K562 (cell line): ENCODE measurements around the gene SCLT1. TPM values are rescaled to one million over a fixed set of nuclear protein-coding genes. Genes with fewer than 3 reads are reported as not detected.

Experiments used
- ATAC-seq: fragments of 200-7000 bp; cut with Tn5 transposase; 3 replicates; pipeline ENCODE4 v1.9.1; 2020; ENCODE audit warnings: moderate library complexity
- BruUV-seq: library from RNA; stranded (reverse); fragments of 400-500 nt; replicated peaks from 2 replicates; lab custom pipeline; 2021; lab: Mats Ljungman, UMichigan
- CTCF ChIA-PET: fragments of 300-600 bp; formaldehyde crosslinking; extraction: SDS; loops from one replicate; lab custom pipeline; 2021; ENCODE audit warnings: low intra/inter-chr PET ratio; lab: Yijun Ruan, JAX
- POLR2A ChIA-PET: fragments of 300-600, 350-650 bp; sonication (Branson Sonifier 250); formaldehyde crosslinking; extraction: SDS; loops from one replicate; lab custom pipeline; 2021; ENCODE audit warnings: antibody characterized with exemption, inconsistent platforms; lab: Yijun Ruan, JAX
- DNase-seq, 4 experiments: peaks; one replicate each; pipeline versions ENCODE4 v3.0.0 to v3.0.0-alpha.2; 2011 to 2018; ENCODE audit warnings: low spot score in 3 of 4, mixed read lengths in 3 of 4; ENCODE audit errors: extremely low read depth in 1 of 4
- FAIRE-seq: peaks from 2 replicates; lab custom pipeline; 2011; peaks lifted over from hg19 to GRCh38; lab: Jason Lieb, UNC
- H2AFZ ChIP-seq: 2 replicates; pipeline ENCODE4 v1.6.0; 2011; ENCODE audit warnings: low read depth, low read length, control low read depth, inconsistent platforms
- H3K27ac ChIP-seq: fragments of 200-600 bp; 3 replicates; pipeline ENCODE4 v1.8.0; 2011; ENCODE audit warnings: low read depth, mild to moderate bottlenecking, control low read depth, inconsistent platforms, low read length, moderate library complexity, mixed read lengths; ENCODE audit errors: extremely low read depth
- H3K27me3 ChIP-seq, 2 experiments: fragments of 300-600 bp in 1 of 2; 2 replicates in 1 of 2; 3 replicates in 1 of 2; pipeline versions ENCODE4 v1.6.0 to v1.8.0; 2011; ENCODE audit warnings: inconsistent platforms in 2 of 2, low read length in 2 of 2, mild to moderate bottlenecking in 1 of 2, mixed read lengths in 1 of 2, moderate library complexity in 1 of 2; ENCODE audit not compliant: control insufficient read depth in 2 of 2, insufficient read depth in 2 of 2
- H3K36me3 ChIP-seq: fragments of 300-600 bp; 3 replicates; pipeline ENCODE4 v1.8.0; 2011; ENCODE audit warnings: mild to moderate bottlenecking, low read length, inconsistent platforms; ENCODE audit not compliant: control insufficient read depth, insufficient read depth
- H3K4me1 ChIP-seq, 2 experiments: fragments of 200-600 bp in 1 of 2; replicated peaks in 1 of 2; 2 replicates in 1 of 2; 3 replicates in 1 of 2; pipeline versions ENCODE4 v1.5.1 to v1.8.0; 2011; ENCODE audit warnings: inconsistent platforms in 2 of 2, low read length in 2 of 2, mild to moderate bottlenecking in 1 of 2, mixed read lengths in 1 of 2, moderate library complexity in 1 of 2; ENCODE audit not compliant: control insufficient read depth in 2 of 2, insufficient read depth in 2 of 2
- H3K4me2 ChIP-seq: 2 replicates; pipeline ENCODE4 v1.6.1; 2011; ENCODE audit warnings: low read length, control low read depth, inconsistent platforms, mixed read lengths; ENCODE audit not compliant: insufficient read depth
- H3K4me3 ChIP-seq: fragments of 200-600 bp; sonication (generic), shearing (Covaris generic); 2 replicates; pipeline ENCODE4 v1.5.1; 2016; ENCODE audit warnings: control low read depth, inconsistent platforms
- H3K79me2 ChIP-seq: fragments of 200-600 bp; 3 replicates; pipeline ENCODE4 v1.8.0; 2011; ENCODE audit warnings: low read length, inconsistent platforms; ENCODE audit not compliant: control insufficient read depth, insufficient read depth
- H3K9ac ChIP-seq, 2 experiments: 2 replicates each; pipeline versions ENCODE4 v1.6.0 to v1.6.1; 2011; ENCODE audit warnings: low read depth in 2 of 2, low read length in 2 of 2, control low read depth in 1 of 2, inconsistent platforms in 1 of 2, mild to moderate bottlenecking in 1 of 2, mixed read lengths in 1 of 2; ENCODE audit not compliant: insufficient read depth in 1 of 2
- H3K9me1 ChIP-seq: one replicate; pipeline ENCODE4 v1.6.0; 2011; ENCODE audit warnings: inconsistent platforms, mild to moderate bottlenecking, low read length, moderate library complexity; ENCODE audit not compliant: control insufficient read depth, insufficient read depth
- H3K9me3 ChIP-seq: replicated peaks from 2 replicates; pipeline ENCODE4 v1.5.1; 2011; ENCODE audit warnings: low read depth, low read length, inconsistent platforms; ENCODE audit not compliant: control insufficient read depth, insufficient read depth
- H4K20me1 ChIP-seq: replicated peaks from 2 replicates; pipeline ENCODE4 v1.6.1; 2011; ENCODE audit warnings: low read length, inconsistent platforms, mixed read lengths; ENCODE audit not compliant: control insufficient read depth, insufficient read depth
- CEBPB ChIP-seq: fragments of 450-650 bp; IDR thresholded peaks from 2 replicates; pipeline ENCODE4 v1.6.1; 2016; ENCODE audit warnings: missing genetic modification characterization, missing compliant biosample characterization
- CHD1 ChIP-seq: fragments of 200-600 bp; sonication (generic); IDR thresholded peaks from one replicate; pipeline ENCODE4 v1.6.1; 2012; ENCODE audit warnings: mild to moderate bottlenecking, moderate library complexity, low read length, inconsistent platforms
- CREM ChIP-seq: IDR thresholded peaks from 2 replicates; pipeline ENCODE4 v1.6.1; 2014; ENCODE audit warnings: antibody characterized with exemption, low read depth
- DACH1 ChIP-seq: fragments of 450-650 bp; IDR thresholded peaks from 2 replicates; pipeline ENCODE4 v1.6.1; 2018; ENCODE audit not compliant: partially characterized antibody
- ETS2 ChIP-seq: IDR thresholded peaks from 2 replicates; pipeline ENCODE4 v1.6.1; 2016; ENCODE audit warnings: borderline replicate concordance, missing genetic modification characterization, mild to moderate bottlenecking, moderate library complexity, missing compliant biosample characterization; ENCODE audit not compliant: poor library complexity, severe bottlenecking
- ETV5 ChIP-seq: sonication (generic); formaldehyde crosslinking; IDR thresholded peaks from 2 replicates; pipeline ENCODE4 v1.4.0; 2020; ENCODE audit warnings: low read depth, mild to moderate bottlenecking, missing genetic modification reagents
- HMGN3 ChIP-seq: IDR thresholded peaks from 2 replicates; pipeline ENCODE4 v1.6.1; 2011; ENCODE audit warnings: borderline replicate concordance, low read depth, mild to moderate bottlenecking, mixed read lengths, low read length; ENCODE audit not compliant: insufficient read length; ENCODE audit errors: extremely low read depth
- KDM5B ChIP-seq: fragments of 200-600 bp; sonication (generic); IDR thresholded peaks from 2 replicates; pipeline ENCODE4 v1.6.1; 2012; ENCODE audit warnings: low read depth, mild to moderate bottlenecking, moderate library complexity, low read length, control low read depth, inconsistent platforms; ENCODE audit not compliant: insufficient replicate concordance
- KHSRP ChIP-seq: fragments of 450-650 bp; IDR thresholded peaks from 2 replicates; pipeline ENCODE4 v1.6.1; 2017
- LARP7 ChIP-seq: fragments of 450-650 bp; IDR thresholded peaks from 2 replicates; pipeline ENCODE4 v1.6.1; 2016
- MXI1 ChIP-seq: IDR thresholded peaks from 2 replicates; pipeline ENCODE4 v1.6.1; 2011; ENCODE audit warnings: low read depth, mild to moderate bottlenecking, improper control_type of control experiment, low read length
- NONO ChIP-seq, 2 experiments: fragments of 200-400 bp in 1 of 2; fragments of 450-650 bp in 1 of 2; formaldehyde crosslinking in 1 of 2; IDR thresholded peaks; 2 replicates each; pipeline ENCODE4 v1.6.1; 2017; ENCODE audit warnings: low read depth in 2 of 2, mild to moderate bottlenecking in 2 of 2, moderate library complexity in 2 of 2, low read length in 1 of 2
- PHF20 ChIP-seq: fragments of 450-650 bp; IDR thresholded peaks from 2 replicates; pipeline ENCODE4 v1.6.1; 2018; ENCODE audit not compliant: partially characterized antibody
- PHF21A ChIP-seq: fragments of 450-650 bp; IDR thresholded peaks from 2 replicates; pipeline ENCODE4 v1.6.1; 2017; ENCODE audit warnings: low read depth, borderline replicate concordance
- POLR2AphosphoS2 ChIP-seq: IDR thresholded peaks from 2 replicates; pipeline ENCODE4 v1.6.1; 2012; ENCODE audit warnings: low read length, improper control_type of control experiment
- PYGO2 ChIP-seq: fragments of 450-650 bp; IDR thresholded peaks from 2 replicates; pipeline ENCODE4 v1.6.1; 2016; ENCODE audit warnings: mild to moderate bottlenecking, missing genetic modification characterization, moderate library complexity, missing compliant biosample characterization
- THAP7 ChIP-seq: fragments of 250-450 bp; sonication (Bioruptor Pico); IDR thresholded peaks from 2 replicates; pipeline ENCODE4 v1.5.0; 2021
- ZNF717 ChIP-seq: fragments of 250-450 bp; sonication (Bioruptor Pico); IDR thresholded peaks from 2 replicates; pipeline ENCODE4 v1.5.0; 2021
- WGBS: fragments of 100-300 bp; shearing (Covaris generic); methylation state at CpG from one replicate; pipeline ENCODE4 v1.1.6; 2016; ENCODE audit warnings: low coverage, mixed read lengths; ENCODE audit not compliant: insufficient coverage; ENCODE audit errors: missing lambda C conversion rate; 5-methylcytosine and 5-hydroxymethylcytosine counted together
- in situ Hi-C: fragments of 300-500 bp; cut with MboI; formaldehyde crosslinking; loops from 4 replicates; pipeline ENCODE4 v1.15.0; 2018; ENCODE audit warnings: inconsistent platforms, mixed read lengths
- intact Hi-C: fragments of 100-400 bp; cut with micrococcal nuclease; formaldehyde crosslinking; loops from 2 replicates; pipeline ENCODE4 v1.14.2; 2022
- polyA plus RNA-seq, 8 experiments: library from polyadenylated mRNA; depleted of rRNA in 4 of 8; stranded (reverse) in 5 of 8; unstranded in 3 of 8; fragments of >200 nt; fragmentation: Nextera tagmentation in 2 of 8; fragmentation: Illumina TruSeq in 1 of 8; extraction: Ambion mirVana in 2 of 8; extraction: Trizol in 1 of 8; gene quantifications; 2 replicates each; pipeline versions ENCODE4 v1.2.1 to v1.2.3, GENCODE V29; 2011 to 2014; ENCODE audit warnings: inconsistent platforms in 1 of 8, missing spikeins in 1 of 8
- total RNA-seq, 7 experiments: library from RNA; depleted of rRNA in 6 of 7; stranded (reverse); fragments of >200 nt in 6 of 7; fragmentation: Illumina TruSeq in 2 of 7; extraction: Trizol in 2 of 7; gene quantifications; 2 replicates each; pipeline versions ENCODE4 v1.2.1 to v1.2.3, GENCODE V29; 2011 to 2021; ENCODE audit warnings: low replicate concordance in 1 of 7

The SCLT1 gene
- total and polyA plus RNA-seq, 9 of the 15 experiments (the other 6 are each of a cell fraction or from before 2014, with no cell fraction given): 8.0 to 31.9 (median 24.2) TPM

GRCh38 chr4:128868758-128869157, 224.6 kb downstream of the SCLT1 start:
- BruUV-seq: no TSS peak
- Histone ChIP-seq H3K4me1 (no peaks in the 10 kb centered on the region), H3K4me2 (no peak overlapping the region), H3K79me2 (peaks cover 5% of the 10 kb centered on the region; the same call in 1 of the 3 replicates), H3K9me1 (no peaks in the 10 kb centered on the region), H3K9me3 (no peaks in the 10 kb centered on the region), H3K27me3 (no peaks in the 10 kb centered on the region), H3K36me3 (peaks cover 98% of the 10 kb centered on the region), H3K4me3 (no peak overlapping the region), H4K20me1 (no peaks in the 10 kb centered on the region), H3K27ac (no peak overlapping the region), H3K9ac (no peak overlapping the region), H2AFZ (no peak overlapping the region)
- ATAC-seq (no peak), FAIRE-seq (no peak), DNase-seq (no peak)
- TF ChIP-seq CEBPB (tag): peak; percentile 16; the same call in 1 of the 2 replicates
- TF ChIP-seq CREM: no peak
- no peak for TF ChIP-seq LARP7
- POLR2A ChIA-PET: no interaction called here
- in situ Hi-C loops: loop anchor here (5.0 to 25.0 kb wide), 2 partner anchors 296 to 681 kb away; no protein-coding TSS in a partner anchor
- intact Hi-C loops: loop anchor here (10.0 kb wide), 2 partner anchors 444 to 484 kb away; no protein-coding TSS in a partner anchor
- CTCF ChIA-PET: no interaction called here
- 86% methylated on average over 3 of the region's 3 CpGs for WGBS

- Histone ChIP-seq H3K9me3 (no peaks in the 10 kb centered on the region), H3K27me3 (no peaks in the 10 kb centered on the region), H3K27ac (no peak overlapping the region), H2AFZ (no peak overlapping the region), H3K9ac (no peak overlapping the region), H4K20me1 (peaks cover 7% of the 10 kb centered on the region; the same call in 1 of the 2 replicates), H3K9me1 (no peaks in the 10 kb centered on the region), H3K4me2 (no peak overlapping the region), H3K4me3 (no peak overlapping the region), H3K79me2 (peaks cover 7% of the 10 kb centered on the region; the same call in 1 of the 3 replicates), H3K36me3 (peaks cover 99% of the 10 kb centered on the region), H3K4me1 (no peaks in the 10 kb centered on the region)
- 57% methylated on average over 1 of the region's 1 CpG for WGBS
- ChIA-PET CTCF (no interaction called here), POLR2A (no interaction called here)
- ATAC-seq (no peak), FAIRE-seq (no peak), DNase-seq (no peak)
- in situ Hi-C loops: loop anchor here (5.0 to 25.0 kb wide), 2 partner anchors 294 to 679 kb away; no protein-coding TSS in a partner anchor
- intact Hi-C loops: loop anchor here (10.0 kb wide), 2 partner anchors 442 to 482 kb away; no protein-coding TSS in a partner anchor
- no TSS peak for BruUV-seq
- no peak for TF ChIP-seq PYGO2 (tag)
- TF ChIP-seq KDM5B: no peak
- no peak for TF ChIP-seq KHSRP
- TF ChIP-seq ZNF717 (CRISPR knock-in tag): no peak
- TF ChIP-seq THAP7 (CRISPR knock-in tag): no peak
- no peak for TF ChIP-seq ETS2 (tag)
- TF ChIP-seq CHD1: no peak
- TF ChIP-seq HMGN3: no peak
- TF ChIP-seq DACH1: no peak
- no peak for TF ChIP-seq NONO (IDR thresholded peaks at IDR 0.05; ENCODE audit: low read depth in 2 of 2, low read length in 1 of 2)
- no peak for TF ChIP-seq MXI1
- TF ChIP-seq PHF20: no peak
- TF ChIP-seq POLR2AphosphoS2: no peak
- TF ChIP-seq ETV5: no peak
- no peak for TF ChIP-seq PHF21A
Measured at GRCh38 chr4:128866691-128867090, 226.6 kb downstream of the SCLT1 start.
